HG03025 (cell line): ENCODE results near the gene C15orf61.

Source experiments
- ATAC-seq: cut with Tn5 transposase; IDR thresholded peaks from one replicate; pipeline ENCODE4 v1.9.1; 2021; ENCODE audit warnings: mild to moderate bottlenecking, moderate library complexity; ENCODE audit not compliant: unreplicated experiment, low FRiP score

The C15orf61 gene

DNA sequence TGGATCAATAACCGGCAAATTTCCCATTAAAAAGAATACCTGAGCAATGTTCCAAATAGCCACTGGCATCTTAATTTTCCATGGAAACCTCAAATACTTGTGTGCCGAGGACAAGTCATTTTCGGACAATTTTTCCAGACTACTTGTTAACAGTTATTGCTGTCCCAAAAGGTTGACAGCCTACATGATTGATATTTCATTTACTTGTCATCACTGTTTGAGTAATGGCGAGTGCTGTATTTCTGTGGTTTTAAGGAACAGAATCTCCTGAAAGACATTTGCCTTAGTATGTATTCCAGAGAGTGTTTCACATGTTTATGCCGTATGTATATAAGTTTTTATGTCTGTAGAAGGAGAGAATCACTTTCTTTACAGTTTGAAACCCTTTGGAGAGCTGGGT is 58.2 kb downstream of the C15orf61 start:
- ATAC-seq = no peak
